ENCODE data around the gene RNH1.

Gene RNH1

GRCh38 chr11:506995-507726, at the start of gene RNH1:
TSS of gene RNH1 (minus strand) at chr11:507242. CDS start at chr11:502162, 5,080 bp downstream.
- DNase-seq, result peak; percentile 100

GRCh38 chr11:555780-556661, 49.0 kb upstream of the RNH1 start:
- DNase-seq, result no peak

GRCh38 chr11:555227-555779, 48.3 kb upstream of the RNH1 start:
- no peak for DNase-seq

GRCh38 chr11:554428-555226, 47.6 kb upstream of the RNH1 start:
- peak; percentile 81 for DNase-seq

GRCh38 chr11:553988-554340, 46.9 kb upstream of the RNH1 start:
- no peak for DNase-seq

- no peak for DNase-seq
Measured at GRCh38 chr11:553083-553987, 46.3 kb upstream of the RNH1 start.

GRCh38 chr11:551596-551995, 44.6 kb upstream of the RNH1 start:
- no peak for DNase-seq

- DNase-seq, result no peak
Measured at GRCh38 chr11:551131-551530, 44.1 kb upstream of the RNH1 start.

- DNase-seq, result no peak
Measured at GRCh38 chr11:550746-551085, 43.7 kb upstream of the RNH1 start.

GRCh38 chr11:550021-550745, 43.1 kb upstream of the RNH1 start:
- no peak for DNase-seq

GRCh38 chr11:548700-549603, 41.9 kb upstream of the RNH1 start:
- no peak for DNase-seq

GRCh38 chr11:545171-545570, 38.1 kb upstream of the RNH1 start:
- DNase-seq, result no peak

- no peak for DNase-seq
Measured at GRCh38 chr11:544817-545166, 37.8 kb upstream of the RNH1 start.

GRCh38 chr11:541433-541885, 34.4 kb upstream of the RNH1 start:
- DNase-seq, result no peak

GRCh38 chr11:540583-541432, 33.8 kb upstream of the RNH1 start:
- no peak for DNase-seq

GRCh38 chr11:539971-540481, 33.0 kb upstream of the RNH1 start:
- no peak for DNase-seq

- DNase-seq, result no peak
Measured at GRCh38 chr11:538431-539051, 31.5 kb upstream of the RNH1 start.

- DNase-seq, result no peak
Measured at GRCh38 chr11:537622-538430, 30.8 kb upstream of the RNH1 start.

Data from stimulated activated CD8-positive, alpha-beta memory T cell treated with anti-CD3 and anti-CD28 coated beads, Interleukin-4, amount 100 ng/mL, for 48 hours (primary cell).